PC-3 (cell line): Measurements from ENCODE around the gene CRACR2B. TPM values are rescaled to one million over a fixed set of nuclear protein-coding genes. Genes with fewer than 3 reads are reported as not detected.
A peak's percentile ranks its signal among the peaks of the same experiment; 100 is the strongest.

Source experiments
- ATAC-seq: fragments of 200-7000 bp; cut with Tn5 transposase; 2 replicates; pipeline ENCODE4 v1.9.1; 2020; ENCODE audit warnings: mild to moderate bottlenecking, moderate library complexity
- BruUV-seq: library from RNA; stranded (reverse); fragments of 400-500 nt; replicated peaks from 2 replicates; lab custom pipeline; 2021; lab: Mats Ljungman, UMichigan
- CTCF ChIA-PET: fragments of 300-600 bp; sonication (Branson Sonifier 250); formaldehyde crosslinking; loops from one replicate; lab custom pipeline; 2022; ENCODE audit warnings: antibody characterized with exemption; lab: Charles Lee
- POLR2A ChIA-PET: fragments of 300-600 bp; sonication (Branson Sonifier 250); formaldehyde crosslinking; loops from one replicate; lab custom pipeline; 2022; ENCODE audit warnings: antibody characterized with exemption; ENCODE audit not compliant: unreplicated experiment; lab: Charles Lee
- DNase-seq: peaks from one replicate; pipeline ENCODE4 v3.0.0-alpha.2; 2015
- H2AFZ ChIP-seq: fragments of 300-600 bp; sonication (generic); 2 replicates; pipeline ENCODE4 v1.6.0; 2016; ENCODE audit warnings: antibody characterized with exemption, low read length
- H3F3A ChIP-seq: fragments of 300-600 bp; sonication (generic); one replicate; pipeline ENCODE4 v1.6.0; 2017; ENCODE audit warnings: antibody characterized with exemption, low read length, control low read depth, mild to moderate bottlenecking; ENCODE audit not compliant: unreplicated experiment
- H3K27ac ChIP-seq: fragments of 300-600 bp; sonication (generic); 2 replicates; pipeline ENCODE4 v1.5.1; 2016; ENCODE audit warnings: mild to moderate bottlenecking, low read length
- H3K27me3 ChIP-seq: fragments of 300-600 bp; sonication (generic); 2 replicates; pipeline ENCODE4 v1.6.1; 2016; ENCODE audit warnings: low read length, mixed read lengths
- H3K36me3 ChIP-seq: fragments of 300-600 bp; sonication (generic); 2 replicates; pipeline ENCODE4 v1.6.1; 2016; ENCODE audit warnings: low read depth, mixed run types, low read length, mixed read lengths
- H3K4me1 ChIP-seq: fragments of 300-600 bp; sonication (generic); 2 replicates; pipeline ENCODE4 v1.5.1; 2016; ENCODE audit warnings: low read length; ENCODE audit not compliant: insufficient read depth
- H3K4me2 ChIP-seq: fragments of 300-600 bp; sonication (generic); 2 replicates; pipeline ENCODE4 v1.6.0; 2016; ENCODE audit warnings: low read length
- H3K4me3 ChIP-seq: fragments of 300-600 bp; sonication (generic); 2 replicates; pipeline ENCODE4 v1.5.1; 2016; ENCODE audit warnings: mild to moderate bottlenecking, low read length, mixed read lengths
- H3K79me2 ChIP-seq: fragments of 300-600 bp; sonication (generic); 2 replicates; pipeline ENCODE4 v1.6.1; 2017; ENCODE audit warnings: low read length, mixed read lengths
- H3K9ac ChIP-seq: fragments of 300-600 bp; sonication (generic); 2 replicates; pipeline ENCODE4 v1.6.0; 2016; ENCODE audit warnings: mild to moderate bottlenecking, low read length
- H3K9me2 ChIP-seq: fragments of 300-600 bp; sonication (generic); replicated peaks from 2 replicates; pipeline ENCODE4 v1.6.1; 2016; ENCODE audit warnings: mixed run types, low read length, mixed read lengths
- H3K9me3 ChIP-seq: fragments of 300-600 bp; sonication (generic); 2 replicates; pipeline ENCODE4 v1.6.1; 2016; ENCODE audit warnings: low read length, mixed read lengths
- H4K20me1 ChIP-seq: fragments of 300-600 bp; sonication (generic); 2 replicates; pipeline ENCODE4 v1.6.1; 2016; ENCODE audit warnings: low read length, mixed read lengths
- EZH2 ChIP-seq: fragments of 300-600 bp; sonication (generic); IDR thresholded peaks from one replicate; pipeline ENCODE4 v1.6.1; 2017; ENCODE audit warnings: antibody characterized with exemption, mild to moderate bottlenecking, low read length; ENCODE audit not compliant: unreplicated experiment
- EZH2phosphoT487 ChIP-seq: fragments of 300-600 bp; sonication (generic); IDR thresholded peaks from 2 replicates; pipeline ENCODE4 v1.6.1; 2018; ENCODE audit warnings: mild to moderate bottlenecking, antibody characterized with exemption, low read length, borderline replicate concordance
- intact Hi-C: fragments of 100-400 bp; cut with micrococcal nuclease; formaldehyde crosslinking; loops from 2 replicates; pipeline ENCODE4 v1.9.0; 2023
- total RNA-seq: library from RNA; depleted of rRNA; stranded (reverse); fragments of >200 nt; gene quantifications from 2 replicates; pipeline ENCODE4 v1.2.3, GENCODE V29; 2014
- TF ChIP-seq, protein P1 (sequence below): fragments of 300-600 bp; sonication (generic); conservative IDR thresholded peaks from 2 replicates; pipeline ENCODE4 v1.5.1; 2017; ENCODE audit warnings: antibody characterized with exemption, low read depth, mild to moderate bottlenecking, low read length

Gene CRACR2B
- total RNA-seq, 1 experiment from 2014 or later = 10.6 TPM

DNA sequence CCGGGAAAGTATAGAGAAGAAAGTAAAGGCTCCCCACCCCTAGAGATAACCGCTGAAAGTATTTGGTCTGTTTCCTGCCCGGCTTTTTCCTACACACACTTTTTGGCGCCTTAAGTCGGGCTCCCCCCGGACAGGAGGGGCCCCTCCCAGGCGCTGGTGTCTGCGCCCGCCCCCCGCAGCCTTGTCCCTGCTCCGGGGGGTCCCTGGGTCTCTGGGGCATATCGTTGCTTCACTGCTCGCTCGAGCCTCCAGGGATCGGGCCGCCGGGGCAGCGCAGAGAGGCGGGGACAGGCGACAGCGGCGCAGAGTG lies 928 bp upstream of the CRACR2B start:
- Histone ChIP-seq H3K4me3 (peak overlapping the region; percentile 76), H3K36me3 (no peaks in the 10 kb centered on the region), H3K9me2 (no peaks in the 10 kb centered on the region), H3K4me1 (peaks cover 40% of the 10 kb centered on the region), H3K79me2 (peaks cover 11% of the 10 kb centered on the region), H3K27ac (peak overlapping the region; percentile 52; the same call in 1 of the 2 replicates), H3K4me2 (peak overlapping the region; percentile 96), H3F3A (no peaks in the 10 kb centered on the region), H3K9ac (peak overlapping the region; percentile 69), H3K27me3 (no peaks in the 10 kb centered on the region), H4K20me1 (no peaks in the 10 kb centered on the region), H2AFZ (peak overlapping the region; percentile 78), H3K9me3 (no peaks in the 10 kb centered on the region)
- CTCF ChIA-PET = no interaction called here
- no peak for TF ChIP-seq EZH2phosphoT487
- TF ChIP-seq, protein P1, sequence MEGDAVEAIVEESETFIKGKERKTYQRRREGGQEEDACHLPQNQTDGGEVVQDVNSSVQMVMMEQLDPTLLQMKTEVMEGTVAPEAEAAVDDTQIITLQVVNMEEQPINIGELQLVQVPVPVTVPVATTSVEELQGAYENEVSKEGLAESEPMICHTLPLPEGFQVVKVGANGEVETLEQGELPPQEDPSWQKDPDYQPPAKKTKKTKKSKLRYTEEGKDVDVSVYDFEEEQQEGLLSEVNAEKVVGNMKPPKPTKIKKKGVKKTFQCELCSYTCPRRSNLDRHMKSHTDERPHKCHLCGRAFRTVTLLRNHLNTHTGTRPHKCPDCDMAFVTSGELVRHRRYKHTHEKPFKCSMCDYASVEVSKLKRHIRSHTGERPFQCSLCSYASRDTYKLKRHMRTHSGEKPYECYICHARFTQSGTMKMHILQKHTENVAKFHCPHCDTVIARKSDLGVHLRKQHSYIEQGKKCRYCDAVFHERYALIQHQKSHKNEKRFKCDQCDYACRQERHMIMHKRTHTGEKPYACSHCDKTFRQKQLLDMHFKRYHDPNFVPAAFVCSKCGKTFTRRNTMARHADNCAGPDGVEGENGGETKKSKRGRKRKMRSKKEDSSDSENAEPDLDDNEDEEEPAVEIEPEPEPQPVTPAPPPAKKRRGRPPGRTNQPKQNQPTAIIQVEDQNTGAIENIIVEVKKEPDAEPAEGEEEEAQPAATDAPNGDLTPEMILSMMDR = no peak
- TF ChIP-seq EZH2 = no peak
- DNase-seq (no peak), ATAC-seq (no peak; the same call in 1 of the 2 replicates)
- intact Hi-C loops = no loop called here
- POLR2A ChIA-PET = no interaction called here
- BruUV-seq = no TSS peak

DNA sequence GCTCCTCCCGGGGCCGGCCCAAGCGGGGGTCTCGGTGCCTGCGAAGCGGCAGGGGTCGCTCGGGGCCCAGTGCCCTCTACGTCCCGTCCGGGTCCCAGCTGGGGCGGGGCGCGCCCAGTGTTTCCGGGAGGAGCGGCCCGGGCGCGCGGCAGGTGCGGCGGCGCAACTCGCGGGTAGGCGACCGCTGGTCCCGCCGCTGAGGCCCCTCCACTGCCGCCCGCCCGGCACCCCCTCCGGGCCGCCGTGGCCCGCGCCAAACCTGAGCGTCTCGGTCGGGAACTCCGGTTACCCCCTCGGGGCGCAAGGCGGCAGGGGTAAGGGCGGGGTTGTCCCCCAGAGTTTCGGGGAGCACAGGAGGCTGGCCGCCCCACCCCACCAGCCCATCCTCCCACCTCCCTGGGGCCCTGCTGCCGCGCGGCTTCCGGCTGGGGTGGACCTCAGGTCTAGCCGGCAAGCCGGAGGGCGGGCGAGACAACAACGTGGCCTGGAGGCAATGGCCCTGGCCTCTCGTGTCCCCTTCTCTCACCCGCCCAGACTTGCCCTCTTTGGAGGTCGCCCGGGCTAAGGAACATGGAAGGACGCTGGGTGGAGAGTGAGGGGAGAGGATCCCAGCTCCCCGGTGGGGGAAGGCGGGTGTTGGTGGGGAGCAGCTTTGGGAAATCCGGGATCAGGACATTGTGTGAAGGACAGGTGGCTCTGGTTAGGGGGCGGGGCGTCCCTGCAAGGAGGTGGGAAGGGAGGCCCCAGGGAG lies 398 bp upstream of the CRACR2B start:
- BruUV-seq = no TSS peak
- POLR2A ChIA-PET = no interaction called here
- Histone ChIP-seq H3K9ac (peak overlapping the region; percentile 69), H3K9me2 (no peaks in the 10 kb centered on the region), H3K4me1 (peaks cover 43% of the 10 kb centered on the region), H3K4me3 (peak overlapping the region; percentile 76), H3F3A (no peaks in the 10 kb centered on the region), H3K79me2 (peaks cover 11% of the 10 kb centered on the region), H4K20me1 (no peaks in the 10 kb centered on the region), H3K36me3 (no peaks in the 10 kb centered on the region), H3K27ac (peak overlapping the region; percentile 52), H3K9me3 (no peaks in the 10 kb centered on the region), H3K4me2 (peak overlapping the region; percentile 96), H3K27me3 (no peaks in the 10 kb centered on the region), H2AFZ (peak overlapping the region; percentile 78)
- DNase-seq (no peak), ATAC-seq (peak; percentile 21)
- CTCF ChIA-PET = no interaction called here
- intact Hi-C loops = no loop called here
- TF ChIP-seq EZH2phosphoT487 (no peak), EZH2 (no peak)
- TF ChIP-seq, protein P1 = no peak

DNA sequence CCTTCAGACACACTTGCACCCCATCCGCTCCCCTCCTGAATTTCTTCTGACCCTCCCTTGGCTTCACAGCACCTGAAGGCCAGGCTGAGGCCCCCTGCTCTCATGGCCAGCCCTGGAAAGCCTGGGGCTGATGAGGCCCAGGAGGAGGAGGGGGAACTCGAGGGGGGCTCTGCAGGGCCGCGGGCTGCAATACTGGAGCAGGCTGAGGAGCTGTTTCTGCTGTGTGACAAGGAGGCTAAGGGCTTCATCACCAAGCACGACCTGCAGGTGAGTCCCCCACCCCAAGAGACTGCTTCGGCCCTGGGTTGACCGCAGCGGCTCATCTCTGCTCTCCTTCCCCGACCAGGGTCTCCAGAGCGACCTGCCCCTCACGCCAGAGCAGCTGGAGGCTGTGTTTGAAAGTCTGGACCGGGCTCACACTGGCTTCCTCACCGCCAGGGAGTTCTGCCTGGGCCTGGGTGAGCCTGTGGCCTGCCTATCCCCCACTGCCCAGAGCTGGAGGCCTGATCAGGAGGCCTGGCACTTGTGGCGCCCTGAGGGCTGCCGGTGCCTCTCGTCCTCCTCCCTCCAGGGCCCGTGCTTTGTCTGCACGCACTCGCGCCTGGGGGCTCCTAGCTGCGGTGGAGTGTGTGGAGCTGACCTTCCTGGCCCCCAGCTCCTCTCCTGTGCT lies 922 bp downstream of the CRACR2B start:
- no peak overlapping the region for H3K4me2 ChIP-seq
- intact Hi-C loops = no loop called here
- ATAC-seq = no peak
- no peak overlapping the region for H3K27ac ChIP-seq
- H3K9me3 ChIP-seq = no peaks in the 10 kb centered on the region
- BruUV-seq = no TSS peak
- H3K4me1 ChIP-seq = peaks cover 45% of the 10 kb centered on the region
- no peaks in the 10 kb centered on the region for H3K36me3 ChIP-seq
- no peak overlapping the region for H2AFZ ChIP-seq
- H3K27me3 ChIP-seq = no peaks in the 10 kb centered on the region
- CTCF ChIA-PET = no interaction called here
- no peak overlapping the region for H3K4me3 ChIP-seq
- no peak overlapping the region for H3K9ac ChIP-seq
- no peaks in the 10 kb centered on the region for H3F3A ChIP-seq
- TF ChIP-seq EZH2 (no peak), EZH2phosphoT487 (no peak)
- TF ChIP-seq, protein P1 = no peak
- DNase-seq = no peak
- POLR2A ChIA-PET = no interaction called here
- H4K20me1 ChIP-seq = no peaks in the 10 kb centered on the region
- peaks cover 17% of the 10 kb centered on the region for H3K79me2 ChIP-seq
- H3K9me2 ChIP-seq = no peaks in the 10 kb centered on the region
